HG02623 (cell line): ENCODE measurements around the gene SERPINE2.
"Not testable (repeated sequence)": the region's sequence is repeated elsewhere in the genome, so short reads cannot be mapped to it uniquely, and the experiment has no call there.

Experiments
- ATAC-seq: cut with Tn5 transposase; IDR thresholded peaks from one replicate; pipeline ENCODE4 v1.9.1; 2021; ENCODE audit warnings: moderate library complexity; ENCODE audit not compliant: unreplicated experiment

SERPINE2 gene

GRCh38 chr2:224016963-224017362 is 22.1 kb downstream of the SERPINE2 start:
- ATAC-seq = no peak

DNA sequence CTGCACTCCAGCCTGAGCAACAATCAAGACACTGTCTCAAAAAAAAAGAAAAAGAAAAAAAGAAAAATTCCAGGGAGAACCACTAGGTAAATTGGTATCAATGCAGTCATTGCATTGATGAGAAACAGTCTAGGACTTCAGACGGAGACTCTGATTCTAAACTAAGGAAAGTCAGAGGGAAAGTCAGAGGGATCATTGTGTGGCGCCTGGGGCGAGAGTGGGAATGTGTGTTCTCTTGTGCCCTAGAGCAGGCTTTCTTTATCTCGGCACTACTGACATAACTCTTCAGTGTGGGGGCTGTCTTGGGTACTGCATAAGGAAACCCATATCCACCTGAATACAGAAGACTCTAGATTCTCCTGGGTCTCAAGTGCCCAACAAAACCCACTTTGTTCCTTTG is 24.8 kb downstream of the SERPINE2 start:
- ATAC-seq = no peak

GRCh38 chr2:224011837-224012236 is 27.2 kb downstream of the SERPINE2 start:
- no peak for ATAC-seq

DNA sequence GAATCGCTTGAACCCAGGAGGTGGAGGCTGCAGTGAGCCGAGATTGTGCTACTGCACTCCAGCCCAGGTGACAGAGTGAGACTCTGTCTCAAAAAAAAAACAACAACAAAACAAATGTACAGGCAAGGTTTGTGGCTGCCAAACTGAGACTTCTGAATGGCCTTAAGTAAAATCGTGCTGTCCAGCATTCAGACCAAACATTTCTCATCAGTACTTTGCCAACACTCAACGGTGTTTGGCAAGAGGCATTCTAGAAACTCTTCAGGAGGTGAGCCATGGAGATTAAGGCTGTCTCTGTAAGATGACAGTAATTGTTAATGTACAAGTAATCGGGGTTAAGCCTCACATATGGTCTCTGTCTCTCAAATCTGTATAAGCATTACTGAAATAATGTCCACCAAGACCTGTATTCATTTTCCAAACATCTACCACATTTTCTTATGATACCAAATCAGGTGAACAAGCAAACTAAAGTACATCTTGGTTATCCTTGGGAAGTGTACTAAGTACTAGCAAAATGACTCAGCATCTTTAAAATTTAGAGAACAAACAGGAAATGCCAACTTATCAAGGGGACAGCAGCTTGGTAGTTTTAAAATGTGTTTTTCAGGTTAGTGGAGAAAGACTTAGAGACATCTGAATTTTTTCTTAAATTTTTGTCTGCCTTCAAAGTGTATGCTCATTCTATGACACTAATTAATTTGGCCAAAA is 29.3 kb downstream of the SERPINE2 start:
- ATAC-seq = no peak

DNA sequence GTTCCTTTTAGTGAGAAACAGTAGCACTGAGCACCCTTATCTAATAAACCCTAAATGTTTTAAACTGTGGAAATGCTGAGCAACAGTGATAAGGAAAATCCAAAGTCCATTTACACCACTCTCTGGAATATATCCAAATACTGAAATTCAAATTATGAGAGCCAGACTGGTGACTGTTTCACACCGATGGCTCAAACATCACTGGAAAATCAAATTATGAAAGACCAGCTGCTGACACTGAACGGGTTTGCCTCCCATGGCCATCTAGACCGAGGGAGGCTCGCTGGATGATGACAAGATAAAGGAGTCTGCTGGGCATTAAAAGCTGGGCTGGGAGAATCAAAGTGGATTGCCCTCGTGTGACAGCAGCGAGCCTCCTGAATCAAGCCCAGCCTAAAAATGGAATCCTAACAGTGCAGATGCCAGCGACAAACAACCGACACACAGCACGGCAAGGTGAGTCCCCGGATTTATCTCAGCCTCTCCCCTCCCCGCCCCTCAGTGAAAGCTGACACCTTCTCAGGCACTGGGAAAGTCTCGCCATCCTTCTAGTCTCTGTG is 30.3 kb downstream of the SERPINE2 start:
- ATAC-seq = no peak

DNA sequence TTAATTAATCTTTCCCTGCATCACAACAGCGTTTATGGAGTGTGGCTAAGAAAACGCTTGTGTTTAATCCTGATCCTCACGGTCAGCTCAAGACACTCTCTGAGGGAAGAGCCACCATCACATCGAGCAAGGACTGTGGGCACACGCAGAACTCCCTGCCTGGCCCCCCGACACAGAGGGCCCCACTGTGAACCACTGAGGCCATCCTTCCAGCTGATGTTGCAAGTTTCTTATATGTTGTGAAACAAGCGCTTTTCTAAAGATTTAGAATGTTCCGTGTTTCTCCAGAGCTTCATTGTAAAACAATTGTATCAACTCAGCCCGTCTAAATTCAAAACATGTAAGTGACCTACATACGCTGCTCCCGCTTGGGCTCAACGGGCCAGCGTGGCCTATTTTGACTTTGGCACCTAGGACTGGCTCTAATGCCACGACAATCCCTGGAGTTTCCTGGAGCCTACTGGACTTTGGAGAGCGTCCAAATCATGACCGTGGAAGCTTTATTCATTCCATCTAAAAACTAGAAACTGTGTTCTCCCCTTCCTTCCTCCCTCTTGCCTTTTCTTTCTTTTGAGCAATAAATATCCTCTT is 34.9 kb downstream of the SERPINE2 start:
- ATAC-seq = no peak

GRCh38 chr2:224000662-224001061 is 38.4 kb downstream of the SERPINE2 start:
- not testable (repeated sequence) for ATAC-seq

DNA sequence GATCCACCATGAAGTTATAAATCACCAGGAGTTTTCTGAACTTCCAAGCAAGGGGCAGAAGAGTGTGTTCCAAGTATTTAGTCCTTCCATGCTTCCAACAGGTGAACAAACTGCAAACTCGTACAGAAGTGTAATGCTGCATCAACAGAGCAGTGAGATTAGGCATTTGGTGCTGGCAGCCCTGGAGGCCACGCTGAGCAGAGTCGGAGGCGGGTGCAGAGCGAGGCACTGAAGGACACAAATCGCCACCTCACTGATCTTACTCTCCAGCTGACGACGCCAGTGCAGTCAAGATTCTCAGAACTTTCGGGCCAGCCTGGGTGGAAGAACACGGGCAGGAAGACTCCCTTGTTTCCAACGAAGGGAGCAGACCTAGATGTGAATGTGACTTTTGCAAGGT is 39.2 kb downstream of the SERPINE2 start:
- no peak for ATAC-seq

GRCh38 chr2:223998948-223999347 is 40.1 kb downstream of the SERPINE2 start:
- ATAC-seq = no peak

- no peak for ATAC-seq
Observed at GRCh38 chr2:223997938-223998337, 41.1 kb downstream of the SERPINE2 start.

DNA sequence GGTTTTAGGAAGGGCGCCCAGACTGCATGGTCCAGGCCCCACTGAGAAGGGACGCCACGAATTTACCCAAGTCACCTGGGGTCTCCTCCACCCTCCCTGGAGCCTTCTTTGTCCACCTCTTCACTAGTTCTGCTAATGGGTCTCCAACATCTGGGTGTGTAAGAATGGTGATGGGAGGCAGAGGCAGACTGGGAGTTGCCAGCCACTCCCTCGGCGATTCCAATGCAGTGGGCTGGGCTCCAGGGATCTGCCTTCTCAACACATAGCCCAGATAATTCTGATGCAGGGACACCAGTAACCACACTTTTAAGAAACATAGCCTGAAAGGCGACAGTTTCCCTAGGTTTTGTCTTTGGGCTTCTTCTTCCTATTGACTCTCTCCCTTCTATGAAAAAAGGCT is 42.7 kb downstream of the SERPINE2 start:
- no peak for ATAC-seq

GRCh38 chr2:223995569-223995968 is 43.5 kb downstream of the SERPINE2 start:
- ATAC-seq = no peak

GRCh38 chr2:223994562-223995162 is 44.4 kb downstream of the SERPINE2 start:
- ATAC-seq = no peak

DNA sequence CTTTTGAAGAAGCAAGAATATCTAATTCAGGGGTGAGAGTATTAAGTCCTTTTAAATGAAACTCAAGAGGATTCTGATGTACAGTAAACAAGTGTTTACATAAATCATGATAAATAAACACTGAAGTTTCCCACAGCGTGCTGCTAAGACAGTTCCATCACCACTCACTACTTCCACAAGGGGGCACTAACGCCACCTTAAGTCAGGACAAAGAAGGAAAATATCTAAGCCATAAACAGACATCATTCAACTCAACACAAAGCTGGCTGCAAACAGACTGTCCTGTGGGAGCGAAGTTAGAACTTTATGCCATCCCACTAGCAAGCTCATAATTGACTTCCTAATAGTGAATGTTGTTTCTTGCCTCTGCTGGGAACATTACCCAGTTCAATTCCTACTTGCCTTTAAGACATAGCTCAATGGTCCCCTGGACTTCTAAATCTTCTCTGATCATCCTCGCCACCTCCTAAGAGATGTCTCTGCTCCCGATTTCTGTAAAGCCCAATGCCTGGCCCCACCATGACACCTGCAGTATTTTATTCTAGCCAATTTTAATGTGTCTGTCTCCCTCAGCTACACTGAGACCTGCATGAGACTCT is 45.4 kb downstream of the SERPINE2 start:
- peak; percentile 60 for ATAC-seq

DNA sequence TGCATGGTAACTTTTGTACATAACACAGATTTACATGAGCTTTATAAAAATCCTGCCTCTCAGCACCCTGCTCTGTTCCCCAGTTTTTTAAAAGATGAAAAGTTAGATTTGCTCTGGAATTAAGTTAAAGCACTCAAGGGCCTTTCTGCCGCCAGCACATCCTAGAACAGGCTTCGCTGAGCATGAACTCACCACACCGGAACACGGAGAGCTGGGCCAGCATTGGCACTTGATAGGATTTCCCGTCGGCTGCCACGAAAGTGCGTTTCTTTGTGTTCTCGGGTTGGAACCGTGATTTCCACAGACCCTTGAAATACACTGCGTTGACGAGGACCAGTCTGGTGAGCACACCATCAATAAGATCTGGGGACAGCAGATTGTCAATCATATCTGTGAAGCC is 47.5 kb downstream of the SERPINE2 start:
- ATAC-seq = no peak

DNA sequence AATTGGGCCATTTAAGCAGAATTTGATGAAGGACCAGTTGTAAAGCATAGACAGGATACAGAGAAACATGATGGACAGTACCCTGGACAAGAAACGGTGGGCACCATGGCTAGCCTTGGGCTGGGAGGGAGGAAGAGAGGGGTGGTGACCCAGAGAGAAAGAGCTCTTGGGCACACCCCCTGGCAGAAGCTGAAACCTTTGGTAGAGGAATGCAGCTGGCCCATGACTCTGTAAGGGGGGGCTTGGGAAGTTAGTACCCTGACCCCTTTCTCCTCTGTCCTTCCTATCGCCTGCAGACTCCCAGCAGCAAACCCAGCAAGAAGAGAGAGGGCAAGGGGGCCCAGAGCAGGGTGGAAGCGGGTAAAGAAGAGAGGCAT is 49.2 kb downstream of the SERPINE2 start:
- no peak for ATAC-seq

GRCh38 chr2:223989206-223989855 is 49.8 kb downstream of the SERPINE2 start:
- ATAC-seq = no peak

DNA sequence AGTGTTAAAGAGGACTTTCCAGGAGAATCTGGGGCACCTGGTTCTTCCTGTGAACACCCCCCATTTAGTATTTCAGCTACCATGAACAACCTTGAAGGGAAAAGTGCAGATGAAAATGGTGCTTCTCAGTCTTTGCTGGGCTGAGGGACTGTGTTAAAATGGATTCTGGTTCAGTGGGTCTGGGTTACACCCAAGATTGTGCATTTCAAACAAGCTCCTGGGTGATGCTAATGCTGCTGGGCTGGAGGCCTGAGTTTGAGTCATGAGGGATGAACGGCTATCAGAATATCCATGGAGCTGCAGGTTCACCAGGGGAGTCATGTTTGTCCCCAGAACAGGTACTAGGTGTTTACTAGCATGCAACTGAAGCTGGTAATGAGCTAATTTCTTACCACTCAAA is 57.8 kb downstream of the SERPINE2 start:
- no peak for ATAC-seq

- no peak for ATAC-seq
Observed at GRCh38 chr2:223980803-223981202, 58.3 kb downstream of the SERPINE2 start.

DNA sequence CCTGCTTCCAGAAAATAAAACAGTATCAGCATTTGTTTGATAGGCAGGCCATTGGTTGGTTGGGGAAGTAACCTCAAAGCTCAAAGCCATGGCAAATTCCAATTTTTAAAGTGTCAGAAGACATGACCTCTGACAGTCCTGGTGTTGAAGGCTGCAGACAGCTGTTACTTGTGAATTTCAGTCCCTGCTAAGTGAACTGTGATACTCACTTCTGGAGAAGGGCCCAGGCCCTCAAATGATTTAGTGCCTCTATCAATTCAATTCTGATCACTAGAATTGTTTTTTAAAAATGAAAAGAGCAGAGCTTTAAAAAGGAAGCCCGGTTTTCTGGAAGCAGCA is 58.7 kb downstream of the SERPINE2 start:
- no peak for ATAC-seq

GRCh38 chr2:223979730-223980396 is 59.2 kb downstream of the SERPINE2 start:
- no peak for ATAC-seq
